Hematopoietic multipotent progenitor cell treated with erythropoietin and hydrocortisone succinate and interleukin-3 and kit ligand, for 4 days (in vitro differentiated cells): ENCODE data around the gene TNPO3.
"Not testable (repeated sequence)": the region's sequence is repeated elsewhere in the genome, so short reads cannot be mapped to it uniquely, and the experiment has no call there.

Experiments used
- DNase-seq: peaks from one replicate; pipeline ENCODE4 v3.0.0-alpha.2; 2015

The TNPO3 gene

DNA sequence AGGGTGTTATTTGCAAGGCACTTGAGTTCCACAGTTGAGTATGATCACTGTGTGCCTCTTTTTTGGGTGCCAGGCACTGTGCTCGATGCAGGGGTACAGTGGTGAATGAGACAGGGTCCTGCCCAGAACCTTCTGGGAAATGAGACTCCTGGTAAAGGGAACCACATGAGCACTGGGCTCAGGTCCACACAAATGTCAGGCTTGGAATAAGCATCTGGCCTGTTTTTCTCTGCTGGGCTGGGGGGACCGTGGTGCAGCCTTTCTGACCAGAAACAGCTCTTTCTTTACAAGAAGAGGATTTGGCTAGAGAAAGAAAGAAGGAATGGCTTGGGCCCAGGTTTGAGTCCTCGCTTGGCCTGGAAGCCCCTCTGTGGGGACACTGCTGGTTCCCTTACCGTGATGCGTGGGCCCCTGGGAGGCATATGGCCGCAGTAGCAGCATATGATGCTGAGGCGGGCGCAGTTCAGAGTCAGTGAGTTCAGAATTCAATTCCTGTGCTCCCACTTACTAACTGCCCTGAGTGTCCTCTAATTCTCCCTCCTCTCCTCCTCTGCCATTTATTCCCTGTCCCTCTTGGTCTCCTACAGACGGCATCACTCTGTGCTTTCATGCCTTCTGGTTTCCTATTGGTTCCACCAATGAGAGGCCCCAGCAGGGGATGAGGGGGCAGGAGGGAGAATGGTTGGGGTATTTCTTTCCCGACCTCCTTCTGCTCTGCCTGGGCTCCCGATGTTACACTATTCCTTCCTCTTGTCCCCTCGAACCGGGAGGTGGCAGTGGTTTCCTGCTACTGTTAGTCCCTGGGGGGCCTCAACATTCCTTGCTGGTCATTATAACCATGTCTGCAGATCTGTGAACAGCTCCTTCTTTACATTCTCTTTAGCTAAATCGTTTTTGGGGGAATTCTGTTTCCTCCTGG lies 134.8 kb downstream of the TNPO3 start:
- DNase-seq, result no peak

DNA sequence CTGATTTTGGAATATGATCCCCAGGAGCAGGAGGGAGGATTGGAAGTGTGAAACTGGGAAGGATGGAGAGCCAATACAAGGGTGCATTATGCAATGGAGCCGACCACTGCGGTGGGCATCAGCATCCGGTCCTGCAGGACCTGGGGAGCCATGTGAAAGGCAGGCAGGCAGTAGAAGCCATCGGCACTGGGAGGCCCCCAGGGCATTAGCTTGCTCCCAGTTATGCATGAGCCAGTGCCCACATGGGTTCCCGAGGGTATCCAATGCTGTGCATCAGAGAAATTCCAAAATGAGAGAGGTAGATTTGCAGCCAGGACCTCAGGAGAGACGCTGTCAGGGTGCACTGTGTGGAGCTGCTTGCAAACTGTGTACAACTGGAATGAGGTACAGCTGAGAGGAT lies 135.7 kb downstream of the TNPO3 start:
- no peak for DNase-seq

DNA sequence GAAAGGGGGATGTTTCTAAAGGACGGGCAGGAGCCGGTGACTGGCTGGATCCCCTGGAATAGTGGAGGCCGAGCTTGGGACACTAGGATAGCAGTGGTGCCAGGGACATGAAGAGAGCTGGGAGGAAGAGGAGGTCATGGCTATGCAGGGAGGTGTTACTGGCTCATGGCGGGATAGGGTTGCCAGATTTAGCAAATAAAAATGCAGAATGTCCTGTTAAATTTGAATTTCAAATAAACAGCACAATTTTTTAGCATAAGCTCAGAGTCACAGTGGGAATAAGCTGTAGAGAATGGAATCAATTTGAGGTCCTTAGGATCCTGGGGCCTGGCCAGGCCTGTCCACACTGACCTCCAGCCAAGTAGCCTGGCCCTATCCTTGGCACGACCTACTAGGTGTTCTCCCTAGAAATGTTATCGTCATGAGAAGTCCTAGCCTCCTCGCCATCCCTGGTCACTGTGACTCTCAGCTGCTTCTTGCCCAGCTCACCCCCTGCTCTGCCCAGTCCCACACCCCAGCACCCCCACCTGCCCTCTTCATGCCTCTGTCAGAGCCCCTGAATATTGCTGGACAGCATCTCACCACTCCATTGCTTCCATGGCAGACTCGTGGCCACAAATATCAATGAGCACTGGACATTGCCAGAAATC lies 136.8 kb downstream of the TNPO3 start:
- DNase-seq, result no peak

DNA sequence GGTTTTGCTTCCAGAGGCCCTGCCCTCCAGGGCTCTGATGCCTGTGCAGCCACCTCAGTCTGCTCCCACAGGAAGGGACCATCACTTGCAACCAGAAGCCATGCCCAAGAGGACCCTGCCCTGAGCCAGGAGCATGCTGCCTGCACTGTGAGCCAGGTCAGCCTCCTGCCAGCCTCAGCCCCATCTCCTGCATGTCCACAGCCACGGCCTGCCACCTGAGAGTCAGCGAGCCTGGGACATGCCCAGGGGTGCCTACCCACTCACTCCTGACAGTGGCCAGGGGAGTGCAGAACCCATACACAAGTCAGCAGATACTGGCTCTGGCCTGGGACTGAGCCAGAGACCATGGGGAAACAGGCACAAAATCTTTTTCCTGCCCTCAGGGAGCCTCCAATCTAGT lies 137.8 kb downstream of the TNPO3 start:
- no peak for DNase-seq

- DNase-seq, result no peak
Observed at GRCh38 chr7:128916643-128916915, 138.3 kb downstream of the TNPO3 start.

GRCh38 chr7:128915841-128916642 lies 138.9 kb downstream of the TNPO3 start:
- DNase-seq, result no peak

DNA sequence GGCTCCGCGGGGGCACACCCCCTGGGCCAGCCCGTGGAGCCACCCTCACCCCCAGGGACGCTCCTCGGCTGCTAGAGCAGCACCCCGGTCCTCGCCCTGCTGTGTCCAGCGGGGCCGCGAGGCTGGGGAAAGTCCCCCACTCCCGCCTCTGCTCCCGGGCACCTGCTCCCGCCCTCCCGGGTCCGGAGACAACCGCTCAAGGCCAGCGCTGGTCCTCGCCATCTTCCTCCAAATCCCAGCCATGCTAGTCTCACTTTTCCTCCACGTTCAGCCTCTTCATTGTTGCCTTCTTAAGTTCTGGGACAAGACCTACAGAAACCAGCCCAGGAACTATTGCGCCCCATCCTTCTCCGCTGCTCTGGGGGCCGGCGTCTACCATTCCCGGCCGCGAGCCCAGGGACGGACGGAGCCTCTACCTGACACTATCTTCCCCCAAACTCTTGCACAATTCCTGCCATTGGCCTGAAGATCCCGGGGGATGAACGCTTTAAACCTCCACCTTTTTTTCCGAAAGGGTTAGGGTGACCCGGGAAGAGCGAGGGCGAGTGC lies 139.6 kb downstream of the TNPO3 start:
- no peak for DNase-seq

DNA sequence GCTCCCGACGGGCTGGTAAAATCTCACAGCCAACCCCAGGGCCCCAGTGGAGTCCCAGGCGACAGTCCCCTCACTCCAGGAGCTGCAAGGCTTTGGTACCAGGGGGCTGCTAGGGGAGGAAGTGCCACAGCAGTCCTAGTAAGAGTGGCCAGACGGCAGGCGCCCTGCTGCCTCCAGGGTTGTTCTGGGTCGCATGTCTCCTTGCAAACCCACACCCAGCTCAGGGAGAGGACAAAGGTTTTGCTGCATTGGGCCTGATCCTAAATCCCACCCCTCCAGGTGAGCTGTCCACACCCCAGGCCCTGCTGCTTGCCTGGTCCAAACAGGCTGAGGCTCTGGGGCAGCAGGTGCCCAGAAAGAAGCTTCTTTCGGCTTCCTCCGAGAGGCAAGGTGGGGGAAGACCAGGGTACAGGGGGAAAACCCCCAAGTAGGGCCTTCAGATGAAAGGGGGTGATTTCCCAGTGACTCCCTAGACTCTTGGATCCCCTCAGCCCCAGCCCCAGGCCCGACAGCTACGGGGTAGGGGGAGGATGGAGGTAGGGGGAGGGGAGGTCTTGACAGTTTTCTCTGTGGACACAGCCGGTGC lies 140.3 kb downstream of the TNPO3 start:
- peak; percentile 41 for DNase-seq

DNA sequence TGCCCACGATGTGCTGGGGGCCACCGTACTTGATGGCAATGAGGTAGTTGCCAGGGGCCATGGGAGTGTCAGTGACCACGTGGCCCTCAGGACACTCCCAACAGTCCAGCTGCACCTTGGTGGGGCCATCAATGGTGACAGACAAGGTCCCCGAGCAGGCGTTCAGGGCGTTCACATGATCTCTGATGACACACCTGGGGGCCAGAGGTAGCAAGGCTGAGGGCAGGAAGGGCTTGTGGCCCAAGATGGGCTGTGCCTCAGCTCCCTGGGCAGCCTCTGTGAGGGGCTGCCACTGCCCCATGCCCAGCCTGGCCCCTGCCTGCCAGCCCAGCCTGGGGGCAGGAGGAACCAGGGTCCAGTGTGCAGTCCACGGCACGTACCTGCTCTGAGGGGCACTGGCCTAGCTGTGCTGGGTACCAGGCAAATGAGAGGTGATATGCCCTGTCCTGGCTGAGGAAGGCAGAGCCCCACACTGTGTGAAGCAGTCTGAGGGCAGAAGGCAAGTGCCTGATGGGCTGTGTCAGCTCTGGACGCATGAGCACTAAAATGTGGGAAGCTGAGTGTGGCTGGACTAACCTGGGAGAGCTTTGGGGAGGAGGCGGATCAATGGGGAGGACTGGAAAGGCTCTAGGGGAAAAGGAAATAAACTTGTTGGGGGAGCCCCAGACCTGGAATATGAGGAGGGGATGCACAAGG lies 140.9 kb downstream of the TNPO3 start:
- no peak for DNase-seq

GRCh38 chr7:128912709-128913495 lies 142.0 kb downstream of the TNPO3 start:
- DNase-seq, result not testable (repeated sequence)

GRCh38 chr7:128912281-128912680 lies 142.6 kb downstream of the TNPO3 start:
- DNase-seq, result no peak

GRCh38 chr7:128911423-128912031 lies 143.4 kb downstream of the TNPO3 start:
- no peak for DNase-seq

- no peak for DNase-seq
Observed at GRCh38 chr7:128910569-128910945, 144.4 kb downstream of the TNPO3 start, which contains the start of gene KCP. Gene KCP (minus strand): TSS chr7:128910709. CDS start chr7:128910676, 33 bp downstream.

- no peak for DNase-seq
Observed at GRCh38 chr7:128909625-128910568, 145.0 kb downstream of the TNPO3 start.

- no peak for DNase-seq
Observed at GRCh38 chr7:128908750-128909624, 145.9 kb downstream of the TNPO3 start.

GRCh38 chr7:128906766-128907559 lies 147.9 kb downstream of the TNPO3 start:
- no peak for DNase-seq

DNA sequence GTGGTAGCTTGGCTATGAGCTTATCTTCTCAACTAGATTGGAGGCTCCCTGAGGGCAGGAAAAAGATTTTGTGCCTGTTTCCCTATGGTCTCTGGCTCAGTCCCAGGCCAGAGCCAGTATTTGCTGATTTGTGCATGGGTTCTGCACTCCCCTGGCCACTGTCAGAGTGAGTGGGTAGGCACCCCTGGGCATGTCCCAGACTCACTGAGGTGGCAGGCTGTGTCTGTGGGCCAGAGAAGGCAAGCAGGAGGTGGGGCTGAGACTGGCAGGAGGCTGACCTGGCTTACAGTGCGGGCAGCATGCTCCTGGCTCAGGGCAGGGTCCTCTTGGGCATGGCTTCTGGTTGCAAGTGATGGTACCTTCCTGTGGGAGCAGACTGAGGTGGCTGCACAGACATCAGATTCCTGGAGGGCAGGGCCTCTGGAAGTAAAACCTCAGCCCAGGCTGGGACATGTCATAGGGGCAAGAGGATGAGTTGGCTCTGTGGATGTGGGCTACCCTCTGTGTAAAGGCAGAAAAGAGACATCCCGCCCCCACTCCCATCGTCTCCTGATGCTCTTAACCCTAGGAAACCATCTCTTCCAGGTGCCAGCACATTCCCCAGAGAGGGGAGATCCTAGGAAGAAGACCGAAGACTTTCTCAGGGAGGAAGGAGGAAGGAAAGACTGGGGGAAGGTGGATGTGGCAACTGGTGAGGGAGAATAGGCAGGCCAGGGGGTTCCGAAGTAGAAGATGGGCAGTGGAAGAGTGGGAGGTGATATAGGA lies 148.7 kb downstream of the TNPO3 start:
- no peak for DNase-seq
